Measurements from ENCODE around the gene ALMS1. TPM values are rescaled to one million over a fixed set of nuclear protein-coding genes. Genes with fewer than 3 reads are reported as not detected.
"Not testable (repeated sequence)": the region's sequence is repeated elsewhere in the genome, so short reads cannot be mapped to it uniquely, and the experiment has no call there.

The ALMS1 gene
- total RNA-seq, 3 donors from 2014 or later (not counting 1 experiment from before 2014, with no cell fraction given) = 22.9 to 33.8 (median 26.9) TPM

- intact Hi-C loops (cut with micrococcal nuclease); H3K4me1 Mint-ChIP-seq; H3K4me1 ChIP-seq (ENCODE audit: control insufficient read depth, insufficient read depth, low read length); ATAC-seq; H3K4me3 Mint-ChIP-seq; H3K27ac Mint-ChIP-seq; H3K36me3 ChIP-seq (ENCODE audit: control insufficient read depth, insufficient read depth, low read length); H3K9me3 Mint-ChIP-seq; H3K9me3 ChIP-seq (ENCODE audit: control insufficient read depth, insufficient read depth, low read length); H3K27ac ChIP-seq (ENCODE audit: low read length); DNase-seq; H3K4me3 ChIP-seq (ENCODE audit: low read length); H3K36me3 Mint-ChIP-seq; H3K27me3 ChIP-seq (ENCODE audit: control insufficient read depth, insufficient read depth, low read length): not testable (repeated sequence)
- WGBS (ENCODE audit: insufficient coverage) = 83% methylated on average over 3 of the region's 9 CpGs
- peaks cover 4 to 17% of the 10 kb centered on the region in 2 donors for H3K27me3 Mint-ChIP-seq (ENCODE audit: low read depth in 2 of 2)
Observed at GRCh38 chr2:73624625-73625024, 239.0 kb downstream of the ALMS1 start.

- H3K27ac ChIP-seq (ENCODE audit: low read length); intact Hi-C loops (cut with micrococcal nuclease); ATAC-seq; H3K4me1 ChIP-seq (ENCODE audit: control insufficient read depth, insufficient read depth, low read length); H3K9me3 ChIP-seq (ENCODE audit: control insufficient read depth, insufficient read depth, low read length); H3K27ac Mint-ChIP-seq; H3K4me3 ChIP-seq (ENCODE audit: low read length); H3K4me3 Mint-ChIP-seq; H3K4me1 Mint-ChIP-seq; H3K36me3 Mint-ChIP-seq; H3K27me3 ChIP-seq (ENCODE audit: control insufficient read depth, insufficient read depth, low read length); H3K36me3 ChIP-seq (ENCODE audit: control insufficient read depth, insufficient read depth, low read length); H3K9me3 Mint-ChIP-seq; DNase-seq: not testable (repeated sequence)
- H3K27me3 Mint-ChIP-seq (ENCODE audit: low read depth in 2 of 2) = peaks cover 7 to 17% of the 10 kb centered on the region in 2 donors
- 3% methylated on average over 4 of the region's 5 CpGs for WGBS (ENCODE audit: insufficient coverage)
Observed at GRCh38 chr2:73626237-73626636, 240.6 kb downstream of the ALMS1 start.

- H3K9me3 Mint-ChIP-seq; H3K27me3 ChIP-seq (ENCODE audit: control insufficient read depth, insufficient read depth, low read length); H3K27ac Mint-ChIP-seq; H3K27ac ChIP-seq (ENCODE audit: low read length); ATAC-seq; H3K4me1 ChIP-seq (ENCODE audit: control insufficient read depth, insufficient read depth, low read length); H3K36me3 ChIP-seq (ENCODE audit: control insufficient read depth, insufficient read depth, low read length); DNase-seq; H3K36me3 Mint-ChIP-seq; H3K4me1 Mint-ChIP-seq; H3K4me3 Mint-ChIP-seq; intact Hi-C loops (cut with micrococcal nuclease); H3K9me3 ChIP-seq (ENCODE audit: control insufficient read depth, insufficient read depth, low read length); H3K4me3 ChIP-seq (ENCODE audit: low read length): not testable (repeated sequence)
- H3K27me3 Mint-ChIP-seq (ENCODE audit: low read depth in 2 of 2) = peaks cover 7 to 21% of the 10 kb centered on the region in 2 donors
- WGBS (ENCODE audit: insufficient coverage) = 74% methylated on average over 1 of the region's 2 CpGs
Observed at GRCh38 chr2:73628493-73628892, 242.9 kb downstream of the ALMS1 start.

GRCh38 chr2:73630662-73631266 is 245.1 kb downstream of the ALMS1 start:
- peaks cover 7 to 21% of the 10 kb centered on the region in 2 donors for H3K27me3 Mint-ChIP-seq (ENCODE audit: low read depth in 2 of 2)
- H3K4me1 Mint-ChIP-seq; H3K9me3 ChIP-seq (ENCODE audit: control insufficient read depth, insufficient read depth, low read length); H3K27ac Mint-ChIP-seq; H3K27me3 ChIP-seq (ENCODE audit: control insufficient read depth, insufficient read depth, low read length); H3K27ac ChIP-seq (ENCODE audit: low read length); H3K4me3 Mint-ChIP-seq; H3K4me3 ChIP-seq (ENCODE audit: low read length); intact Hi-C loops (cut with micrococcal nuclease); H3K36me3 Mint-ChIP-seq; H3K36me3 ChIP-seq (ENCODE audit: control insufficient read depth, insufficient read depth, low read length); H3K9me3 Mint-ChIP-seq; H3K4me1 ChIP-seq (ENCODE audit: control insufficient read depth, insufficient read depth, low read length): not testable (repeated sequence)
- TF ChIP-seq CTCF (IDR thresholded peaks at IDR 0.05) = peak; percentile 53
- WGBS (ENCODE audit: insufficient coverage) = no CpG with 5 or more reads among the region's 2 CpGs
- ATAC-seq (peak; percentile 71 to 90 (median 77)), DNase-seq (peak in 1 of 2 donors; percentile 4)

- H3K4me1 Mint-ChIP-seq; H3K9me3 ChIP-seq (ENCODE audit: control insufficient read depth, insufficient read depth, low read length); H3K4me3 ChIP-seq (ENCODE audit: low read length); H3K27ac Mint-ChIP-seq; intact Hi-C loops (cut with micrococcal nuclease); H3K9me3 Mint-ChIP-seq; H3K4me1 ChIP-seq (ENCODE audit: control insufficient read depth, insufficient read depth, low read length); H3K36me3 Mint-ChIP-seq; H3K4me3 Mint-ChIP-seq; H3K36me3 ChIP-seq (ENCODE audit: control insufficient read depth, insufficient read depth, low read length); H3K27ac ChIP-seq (ENCODE audit: low read length); DNase-seq; H3K27me3 ChIP-seq (ENCODE audit: control insufficient read depth, insufficient read depth, low read length); ATAC-seq: not testable (repeated sequence)
- peaks cover 4 to 11% of the 10 kb centered on the region in 2 donors for H3K27me3 Mint-ChIP-seq (ENCODE audit: low read depth in 2 of 2)
Observed at GRCh38 chr2:73636977-73637376, 251.3 kb downstream of the ALMS1 start.
